GM04503 (cell line): Measurements from ENCODE around the gene NAA60.

Source experiments
- DNase-seq: peaks from one replicate; pipeline ENCODE4 v3.0.0-alpha.2; 2012; ENCODE audit warnings: low read depth

NAA60 gene

GRCh38 chr16:3443108-3444031, at the start of gene NAA60, which contains the start of gene ZNF597:
Gene NAA60 (plus strand): TSS chr16:3443680. CDS start chr16:3476228, 32,548 bp downstream.
Gene ZNF597 (minus strand): TSS chr16:3443504. CDS start chr16:3443153, 351 bp downstream.
- DNase-seq, result peak; percentile 75

GRCh38 chr16:3400446-3400778, 43.1 kb upstream of the NAA60 start:
- DNase-seq, result no peak

GRCh38 chr16:3400779-3401688, 42.4 kb upstream of the NAA60 start, which contains the start of the genes ZNF174 and ZSCAN32:
Gene ZNF174 (plus strand): TSS chr16:3401215. CDS start chr16:3402005, 790 bp downstream.
Gene ZSCAN32 (minus strand): TSS chr16:3401004. CDS start chr16:3397557, 3,447 bp downstream.
- DNase-seq, result peak; percentile 95

GRCh38 chr16:3401719-3402397, 41.6 kb upstream of the NAA60 start:
- no peak for DNase-seq

GRCh38 chr16:3408561-3409197, 34.8 kb upstream of the NAA60 start:
- DNase-seq, result no peak

- no peak for DNase-seq
Observed at GRCh38 chr16:3413730-3414379, 29.6 kb upstream of the NAA60 start.

- peak; percentile 13 for DNase-seq
Observed at GRCh38 chr16:3431779-3432219, 11.7 kb upstream of the NAA60 start.

GRCh38 chr16:3434373-3434772, 9.1 kb upstream of the NAA60 start:
- DNase-seq, result no peak

GRCh38 chr16:3439637-3440036, 3.8 kb upstream of the NAA60 start:
- no peak for DNase-seq

GRCh38 chr16:3444032-3444388, 530 bp downstream of the NAA60 start:
- DNase-seq, result peak; percentile 44

- DNase-seq, result no peak
Observed at GRCh38 chr16:3454093-3454492, 10.6 kb downstream of the NAA60 start.

GRCh38 chr16:3454631-3455147, 11.2 kb downstream of the NAA60 start:
- DNase-seq, result no peak

GRCh38 chr16:3457434-3458252, 14.2 kb downstream of the NAA60 start:
- no peak for DNase-seq

- DNase-seq, result no peak
Observed at GRCh38 chr16:3458278-3458851, 14.9 kb downstream of the NAA60 start.

- DNase-seq, result no peak
Observed at GRCh38 chr16:3458852-3459361, 15.4 kb downstream of the NAA60 start.

- DNase-seq, result no peak
Observed at GRCh38 chr16:3459401-3460090, 16.1 kb downstream of the NAA60 start.

GRCh38 chr16:3460121-3460520, 16.6 kb downstream of the NAA60 start:
- no peak for DNase-seq

GRCh38 chr16:3460585-3460984, 17.1 kb downstream of the NAA60 start:
- DNase-seq, result no peak

GRCh38 chr16:3461151-3461550, 17.7 kb downstream of the NAA60 start:
- DNase-seq, result no peak
